Endometrial microvascular endothelial cells (primary cell): ENCODE results near the gene RSPH9. TPM values are rescaled to one million over a fixed set of nuclear protein-coding genes. Genes with fewer than 3 reads are reported as not detected.

ENCODE experiments used
- in situ Hi-C: cut with HindIII; loops from 2 replicates; pipeline ENCODE4 v1.10.0; 2017; ENCODE audit warnings: low sequenced_read_pairs, low pct_unique_long_range_greater_than_20kb; ENCODE audit errors: inconsistent ontology term
- total RNA-seq: library from RNA; depleted of rRNA; stranded (reverse); fragments of >200 nt; gene quantifications from one replicate; pipeline ENCODE4 v1.2.3, GENCODE V29; 2015; ENCODE audit errors: inconsistent ontology term

Gene RSPH9
- total RNA-seq, 1 donor from 2014 or later, result not detected

DNA sequence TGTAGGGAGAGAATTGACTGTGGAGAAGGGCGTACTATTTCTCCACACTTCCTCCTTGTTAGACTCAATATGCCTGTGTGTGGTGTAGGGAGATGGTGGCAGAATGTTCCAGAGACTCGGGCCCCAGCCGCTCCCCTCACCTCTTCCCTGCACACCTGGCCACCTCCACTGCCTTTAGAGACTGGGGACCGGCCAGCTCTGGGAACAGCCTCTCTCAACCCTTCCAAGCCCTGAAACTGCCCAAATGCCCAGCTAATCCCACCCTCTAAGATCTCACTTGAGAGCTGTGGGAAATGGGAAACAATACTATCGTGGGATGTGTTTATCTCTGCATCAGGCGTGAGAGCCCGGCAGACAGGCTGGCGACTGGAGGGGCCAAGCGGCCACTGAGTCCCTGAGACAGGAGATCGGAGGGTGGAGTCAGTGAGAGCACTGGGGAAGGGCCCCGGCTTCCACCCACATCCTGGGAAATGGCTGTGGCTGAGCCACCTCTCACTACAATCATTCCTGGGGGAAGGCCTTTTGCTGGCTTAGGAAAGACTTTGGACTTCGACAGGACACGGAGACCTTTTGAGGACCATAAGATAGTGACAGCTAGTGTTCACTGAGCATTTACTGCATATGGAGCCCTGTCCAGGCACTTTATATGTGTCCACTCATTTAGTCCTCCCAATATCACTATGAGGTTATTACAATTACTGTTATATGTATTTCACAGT is 73.7 kb downstream of the RSPH9 start:
- in situ Hi-C loops, result no loop called here

GRCh38 chr6:43719511-43719910 is 74.7 kb downstream of the RSPH9 start:
- in situ Hi-C loops, result no loop called here

DNA sequence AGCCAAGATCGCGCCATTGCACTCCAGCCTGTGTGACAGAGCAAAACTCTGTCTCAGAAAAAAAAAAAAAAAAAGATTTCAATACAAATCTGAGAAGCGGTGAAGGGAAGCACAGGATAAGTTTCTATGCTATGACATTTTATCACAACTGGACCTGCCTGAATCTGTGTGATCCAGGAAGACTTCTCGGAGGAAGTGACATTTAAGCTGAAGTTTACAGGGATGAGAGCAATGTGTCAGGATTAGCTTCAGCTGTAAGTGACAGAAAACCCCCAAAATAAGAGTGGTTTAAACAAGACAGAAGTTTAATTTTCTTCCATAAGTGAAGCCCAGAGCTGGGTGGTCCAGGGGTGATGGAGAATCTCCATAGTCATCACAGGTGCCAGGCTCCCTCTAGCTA is 76.2 kb downstream of the RSPH9 start:
- in situ Hi-C loops, result no loop called here

Other genes with a start within 250 kb of the RSPH9 start
- 14.8 TPM for gene ABCC10, start 217.5 kb upstream of the RSPH9 start, total RNA-seq
- not detected for gene DLK2, start 189.5 kb upstream of the RSPH9 start, total RNA-seq
- 18.9 TPM for gene TJAP1, start 167.5 kb upstream of the RSPH9 start, total RNA-seq
- gene LRRC73, start 134.7 kb upstream of the RSPH9 start, total RNA-seq, result not detected
- gene YIPF3, start 128.1 kb upstream of the RSPH9 start, total RNA-seq, result 102 TPM
- 43.9 TPM for gene POLR1C, start 127.9 kb upstream of the RSPH9 start, total RNA-seq
- 37.4 TPM for gene XPO5, start 69.0 kb upstream of the RSPH9 start, total RNA-seq
- 25.6 TPM for gene POLH, start 68.9 kb upstream of the RSPH9 start, total RNA-seq
- gene GTPBP2, start 15.8 kb upstream of the RSPH9 start, total RNA-seq, result 62.5 TPM
- 43.9 TPM for gene MAD2L1BP, start 9.2 kb upstream of the RSPH9 start, total RNA-seq
- 32.7 TPM for gene MRPS18A, start 42.8 kb downstream of the RSPH9 start, total RNA-seq
- gene VEGFA, start 125.2 kb downstream of the RSPH9 start, total RNA-seq, result 12.4 TPM